IMR-90 (cell line): ENCODE data around the gene ARMC5. TPM values are rescaled to one million over a fixed set of nuclear protein-coding genes. Genes with fewer than 3 reads are reported as not detected.

Source experiments
- ATAC-seq: fragments of 200-7000 bp; cut with Tn5 transposase; 2 replicates; pipeline ENCODE4 v1.9.1; 2020; ENCODE audit warnings: low read depth, mild to moderate bottlenecking, moderate library complexity
- BruUV-seq: library from RNA; stranded (reverse); fragments of 400-500 nt; replicated peaks from 2 replicates; lab custom pipeline; 2021; lab: Mats Ljungman, UMichigan
- CTCF ChIA-PET: fragments of 300-600 bp; formaldehyde crosslinking; extraction: SDS; loops from one replicate; lab custom pipeline; 2021; ENCODE audit warnings: antibody characterized with exemption; lab: Yijun Ruan, JAX
- POLR2A ChIA-PET: fragments of 300-600 bp; sonication (Branson Sonifier 250); formaldehyde crosslinking; loops from one replicate; lab custom pipeline; 2022; ENCODE audit warnings: antibody characterized with exemption; ENCODE audit not compliant: unreplicated experiment; lab: Charles Lee
- DNase-seq: peaks from one replicate; pipeline ENCODE4 v3.0.0; 2013
- H2AFZ ChIP-seq: replicated peaks from 2 replicates; pipeline ENCODE3; 2013; ENCODE audit warnings: low read length, mild to moderate bottlenecking; ENCODE audit not compliant: poor library complexity
- H2AK5ac ChIP-seq: 2 replicates; pipeline ENCODE4 v1.6.1; 2013; ENCODE audit warnings: low read depth, low read length, inconsistent platforms
- H2AK9ac ChIP-seq: replicated peaks from 2 replicates; pipeline ENCODE3; 2013; ENCODE audit warnings: mild to moderate bottlenecking, low read depth, low read length, moderate library complexity; ENCODE audit not compliant: poor library complexity
- H2BK120ac ChIP-seq: 2 replicates; pipeline ENCODE4 v1.6.1; 2013; ENCODE audit warnings: low read depth, low read length, inconsistent platforms
- H2BK15ac ChIP-seq: 3 replicates; pipeline ENCODE4 v1.6.1; 2013; ENCODE audit warnings: low read depth, low read length, inconsistent platforms
- H2BK20ac ChIP-seq: 2 replicates; pipeline ENCODE4 v1.6.1; 2013; ENCODE audit warnings: low read depth, mild to moderate bottlenecking, inconsistent platforms, low read length, moderate library complexity
- H2BK5ac ChIP-seq: 2 replicates; pipeline ENCODE4 v1.6.1; 2013; ENCODE audit warnings: mild to moderate bottlenecking, low read depth, low read length, inconsistent platforms; ENCODE audit not compliant: poor library complexity, severe bottlenecking
- H3K14ac ChIP-seq: replicated peaks from 2 replicates; pipeline ENCODE4 v1.6.1; 2013; ENCODE audit warnings: low read depth, low read length, inconsistent platforms
- H3K18ac ChIP-seq: 2 replicates; pipeline ENCODE4 v1.6.1; 2013; ENCODE audit warnings: low read depth, low read length, control low read depth
- H3K23ac ChIP-seq: 2 replicates; pipeline ENCODE4 v1.6.1; 2013; ENCODE audit warnings: low read depth, low read length, inconsistent platforms
- H3K27ac ChIP-seq: 2 replicates; pipeline ENCODE4 v1.5.1; 2013; ENCODE audit warnings: mild to moderate bottlenecking, control low read depth, low read length; ENCODE audit not compliant: insufficient read depth
- H3K27me3 ChIP-seq: 2 replicates; pipeline ENCODE4 v1.6.1; 2013; ENCODE audit warnings: low read length; ENCODE audit not compliant: control insufficient read depth, insufficient read depth
- H3K36me3 ChIP-seq: 2 replicates; pipeline ENCODE4 v1.6.1; 2013; ENCODE audit warnings: low read length, mixed read lengths; ENCODE audit not compliant: control insufficient read depth, insufficient read depth
- H3K4ac ChIP-seq: 2 replicates; pipeline ENCODE4 v1.6.1; 2013; ENCODE audit warnings: low read depth, low read length, inconsistent platforms
- H3K4me1 ChIP-seq: 2 replicates; pipeline ENCODE4 v1.6.1; 2013; ENCODE audit warnings: low read length, mixed read lengths; ENCODE audit not compliant: control insufficient read depth, insufficient read depth
- H3K4me2 ChIP-seq: 2 replicates; pipeline ENCODE4 v1.6.1; 2013; ENCODE audit warnings: low read depth, mild to moderate bottlenecking, control low read depth, low read length, moderate library complexity
- H3K4me3 ChIP-seq: 2 replicates; pipeline ENCODE4 v1.5.1; 2013; ENCODE audit warnings: low read depth, mild to moderate bottlenecking, control low read depth, low read length, moderate library complexity; ENCODE audit not compliant: insufficient read depth
- H3K56ac ChIP-seq: 2 replicates; pipeline ENCODE4 v1.6.1; 2013; ENCODE audit warnings: low read length, inconsistent platforms; ENCODE audit not compliant: insufficient read depth; ENCODE audit errors: extremely low read depth
- H3K79me1 ChIP-seq, 2 experiments: 2 replicates each; pipeline ENCODE4 v1.6.1; 2013; ENCODE audit warnings: low read length in 2 of 2, inconsistent platforms in 1 of 2, low read depth in 1 of 2
- H3K9ac ChIP-seq: 2 replicates; pipeline ENCODE4 v1.6.1; 2013; ENCODE audit warnings: low read depth, low read length, control low read depth
- H3K9me1 ChIP-seq: 2 replicates; pipeline ENCODE4 v1.6.1; 2013; ENCODE audit warnings: low read length, inconsistent platforms; ENCODE audit not compliant: insufficient read depth
- H3K9me3 ChIP-seq: 2 replicates; pipeline ENCODE4 v1.6.1; 2013; ENCODE audit warnings: low read length; ENCODE audit not compliant: control insufficient read depth, insufficient read depth
- H4K20me1 ChIP-seq: 2 replicates; pipeline ENCODE4 v1.6.1; 2013; ENCODE audit warnings: low read length, inconsistent platforms; ENCODE audit not compliant: insufficient read depth
- H4K5ac ChIP-seq: 2 replicates; pipeline ENCODE4 v1.6.1; 2013; ENCODE audit warnings: mild to moderate bottlenecking, low read depth, low read length, control low read depth
- H4K8ac ChIP-seq, 2 experiments: 2 replicates each; pipeline ENCODE4 v1.6.1; 2013; ENCODE audit warnings: low read depth in 2 of 2, low read length in 2 of 2, control low read depth in 1 of 2, inconsistent platforms in 1 of 2
- H4K91ac ChIP-seq: 2 replicates; pipeline ENCODE4 v1.6.1; 2013; ENCODE audit warnings: low read depth, low read length, inconsistent platforms; ENCODE audit not compliant: insufficient read depth
- BHLHE40 ChIP-seq: fragments of 150-350 bp; IDR thresholded peaks from 2 replicates; pipeline ENCODE4 v1.6.1; 2016; ENCODE audit warnings: mild to moderate bottlenecking, low read depth, low read length
- CEBPB ChIP-seq: IDR thresholded peaks from 2 replicates; pipeline ENCODE4 v1.6.1; 2012; ENCODE audit warnings: low read depth, low read length, improper control_type of control experiment
- CHD1 ChIP-seq: IDR thresholded peaks from 2 replicates; pipeline ENCODE4 v1.6.1; 2012; ENCODE audit warnings: low read depth, low read length, improper control_type of control experiment
- FOS ChIP-seq: fragments of 150-350 bp; IDR thresholded peaks from 2 replicates; pipeline ENCODE4 v1.6.1; 2016; ENCODE audit warnings: low read depth, low read length
- MAFK ChIP-seq: IDR thresholded peaks from 2 replicates; pipeline ENCODE4 v1.6.1; 2012; ENCODE audit warnings: low read depth, low read length, improper control_type of control experiment
- MAZ ChIP-seq: IDR thresholded peaks from 2 replicates; pipeline ENCODE4 v1.6.1; 2012; ENCODE audit warnings: low read depth, mild to moderate bottlenecking, low read length, improper control_type of control experiment, moderate library complexity, borderline replicate concordance
- MXI1 ChIP-seq: IDR thresholded peaks from 2 replicates; pipeline ENCODE4 v1.6.1; 2012; ENCODE audit warnings: low read depth, mild to moderate bottlenecking, low read length, moderate library complexity, borderline replicate concordance
- NFE2L2 ChIP-seq: fragments of 150-350 bp; IDR thresholded peaks from 2 replicates; pipeline ENCODE4 v1.6.1; 2016; ENCODE audit warnings: low read depth, mild to moderate bottlenecking, low read length
- POLR2A ChIP-seq: IDR thresholded peaks from 2 replicates; pipeline ENCODE4 v1.6.1; 2012; ENCODE audit warnings: mild to moderate bottlenecking, low read depth, low read length
- RAD21 ChIP-seq: IDR thresholded peaks from 2 replicates; pipeline ENCODE4 v1.6.1; 2012; ENCODE audit warnings: low read length, improper control_type of control experiment
- RCOR1 ChIP-seq: IDR thresholded peaks from 2 replicates; pipeline ENCODE4 v1.6.1; 2012; ENCODE audit warnings: mild to moderate bottlenecking, low read length, improper control_type of control experiment; ENCODE audit not compliant: insufficient replicate concordance
- RFX5 ChIP-seq: IDR thresholded peaks from 2 replicates; pipeline ENCODE4 v1.8.0; 2012; ENCODE audit warnings: low read depth, mild to moderate bottlenecking, low read length, moderate library complexity
- SMC3 ChIP-seq: fragments of 150-350 bp; IDR thresholded peaks from 2 replicates; pipeline ENCODE4 v1.6.1; 2016; ENCODE audit warnings: low read depth, mild to moderate bottlenecking, antibody characterized with exemption, low read length, moderate library complexity
- WGBS, 2 experiments: methylation state at CpG; one replicate each; pipeline versions ENCODE4 v1.1.5 to v1.1.7; 2013; ENCODE audit warnings: missing lambda C conversion rate in 2 of 2; ENCODE audit not compliant: insufficient read length in 1 of 2; ENCODE audit errors: extremely low coverage in 2 of 2; 5-methylcytosine and 5-hydroxymethylcytosine counted together
- dilution Hi-C: fragments of 300-500 bp; cut with HindIII; formaldehyde crosslinking; loops from one replicate; pipeline ENCODE4 v1.14.3; 2018; ENCODE audit warnings: low sequenced_read_pairs; ENCODE audit not compliant: unreplicated experiment
- in situ Hi-C: fragments of 300-500 bp; cut with MboI; formaldehyde crosslinking; loops from 3 replicates; pipeline ENCODE4 v1.14.3; 2019; ENCODE audit warnings: low sequenced_read_pairs, inconsistent platforms, mixed read lengths
- intact Hi-C: fragments of 100-400 bp; cut with micrococcal nuclease; formaldehyde crosslinking; loops from 2 replicates; pipeline ENCODE4 v1.10.0; 2022
- polyA plus RNA-seq, 3 experiments: library from polyadenylated mRNA; depleted of rRNA; stranded (reverse); fragments of >200 nt; gene quantifications; 2 replicates each; pipeline ENCODE4 v1.2.3, GENCODE V29; 2012; ENCODE audit warnings: low replicate concordance in 1 of 3
- total RNA-seq: library from RNA; depleted of rRNA; stranded (reverse); fragments of >200 nt; gene quantifications from 2 replicates; pipeline ENCODE4 v1.2.3, GENCODE V29; 2012
- TF ChIP-seq, protein P1 (sequence below): fragments of 150-350 bp; IDR thresholded peaks from 2 replicates; pipeline ENCODE4 v1.6.1; 2017; ENCODE audit warnings: mild to moderate bottlenecking, antibody characterized with exemption, low read length, low read depth
- TF ChIP-seq, protein P2 (sequence below): conservative IDR thresholded peaks from 2 replicates; pipeline ENCODE4 v1.5.1; 2012; ENCODE audit warnings: mild to moderate bottlenecking, low read depth, low read length, improper control_type of control experiment
- TF ChIP-seq, protein P3 (sequence below): fragments of 150-350 bp; IDR thresholded peaks from 2 replicates; pipeline ENCODE4 v1.6.1; 2016; ENCODE audit warnings: low read depth, mild to moderate bottlenecking, low read length, moderate library complexity, borderline replicate concordance

ARMC5 gene
- total and polyA plus RNA-seq, 2 of the 4 experiments (the other 2 are of a cell fraction), result 2.3 to 7.5 TPM

DNA sequence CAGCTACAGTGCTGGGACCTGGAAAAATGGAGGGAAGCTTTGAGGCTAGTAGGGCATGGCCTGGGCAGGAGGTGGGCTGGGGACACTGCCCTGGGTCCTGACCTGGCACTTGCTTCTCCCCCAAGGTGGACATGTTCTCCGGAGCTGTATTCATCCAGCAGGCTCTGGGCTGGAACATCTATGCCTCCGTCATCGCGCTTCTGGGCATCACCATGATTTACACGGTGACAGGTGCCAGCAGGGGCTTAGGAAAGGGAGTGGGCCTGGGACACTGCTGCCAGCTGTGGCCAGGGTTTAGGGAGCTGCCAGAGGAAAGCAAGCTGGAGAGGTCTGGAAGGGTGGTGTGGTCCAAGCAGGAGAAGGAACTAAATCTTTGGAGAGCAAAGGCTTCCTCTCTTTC is 26.7 kb downstream of the ARMC5 start:
- in situ Hi-C loops, result no loop called here
- Histone ChIP-seq H3K4me3 (no peak overlapping the region), H3K23ac (no peak overlapping the region), H2BK20ac (no peak overlapping the region), H3K14ac (no peak overlapping the region), H4K8ac (no peak overlapping the region), H2AK5ac (no peak overlapping the region), H3K4ac (no peak overlapping the region), H3K79me1 (no peaks in the 10 kb centered on the region), H3K4me2 (no peak overlapping the region), H3K9me1 (no peaks in the 10 kb centered on the region; the same call in 1 of the 2 replicates), H3K56ac (no peak overlapping the region), H2BK5ac (no peak overlapping the region), H4K5ac (no peak overlapping the region), H2AK9ac (no peak overlapping the region), H2BK15ac (no peak overlapping the region), H3K4me1 (peaks cover 6% of the 10 kb centered on the region; the same call in 1 of the 2 replicates), H3K9ac (no peak overlapping the region), H3K18ac (no peak overlapping the region), H2AFZ (no peak overlapping the region), H3K27me3 (peaks cover 7% of the 10 kb centered on the region; the same call in 1 of the 2 replicates), H4K91ac (no peak overlapping the region), H3K27ac (no peak overlapping the region), H3K9me3 (no peaks in the 10 kb centered on the region), H3K36me3 (peaks cover 11% of the 10 kb centered on the region; the same call in 1 of the 2 replicates), H2BK120ac (no peak overlapping the region), H4K20me1 (peaks cover 3% of the 10 kb centered on the region; the same call in 1 of the 2 replicates)
- no TSS peak for BruUV-seq
- dilution Hi-C loops, result no loop called here
- DNase-seq (no peak), ATAC-seq (no peak)
- no peak for TF ChIP-seq RCOR1
- TF ChIP-seq SMC3, result no peak
- no peak for TF ChIP-seq NFE2L2
- TF ChIP-seq CEBPB, result no peak
- TF ChIP-seq, protein P1, sequence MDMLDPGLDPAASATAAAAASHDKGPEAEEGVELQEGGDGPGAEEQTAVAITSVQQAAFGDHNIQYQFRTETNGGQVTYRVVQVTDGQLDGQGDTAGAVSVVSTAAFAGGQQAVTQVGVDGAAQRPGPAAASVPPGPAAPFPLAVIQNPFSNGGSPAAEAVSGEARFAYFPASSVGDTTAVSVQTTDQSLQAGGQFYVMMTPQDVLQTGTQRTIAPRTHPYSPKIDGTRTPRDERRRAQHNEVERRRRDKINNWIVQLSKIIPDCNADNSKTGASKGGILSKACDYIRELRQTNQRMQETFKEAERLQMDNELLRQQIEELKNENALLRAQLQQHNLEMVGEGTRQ, result no peak
- no peak for TF ChIP-seq BHLHE40
- no peak for TF ChIP-seq MAFK
- TF ChIP-seq FOS, result no peak
- no peak for TF ChIP-seq MXI1
- TF ChIP-seq POLR2A, result no peak
- TF ChIP-seq, protein P2, sequence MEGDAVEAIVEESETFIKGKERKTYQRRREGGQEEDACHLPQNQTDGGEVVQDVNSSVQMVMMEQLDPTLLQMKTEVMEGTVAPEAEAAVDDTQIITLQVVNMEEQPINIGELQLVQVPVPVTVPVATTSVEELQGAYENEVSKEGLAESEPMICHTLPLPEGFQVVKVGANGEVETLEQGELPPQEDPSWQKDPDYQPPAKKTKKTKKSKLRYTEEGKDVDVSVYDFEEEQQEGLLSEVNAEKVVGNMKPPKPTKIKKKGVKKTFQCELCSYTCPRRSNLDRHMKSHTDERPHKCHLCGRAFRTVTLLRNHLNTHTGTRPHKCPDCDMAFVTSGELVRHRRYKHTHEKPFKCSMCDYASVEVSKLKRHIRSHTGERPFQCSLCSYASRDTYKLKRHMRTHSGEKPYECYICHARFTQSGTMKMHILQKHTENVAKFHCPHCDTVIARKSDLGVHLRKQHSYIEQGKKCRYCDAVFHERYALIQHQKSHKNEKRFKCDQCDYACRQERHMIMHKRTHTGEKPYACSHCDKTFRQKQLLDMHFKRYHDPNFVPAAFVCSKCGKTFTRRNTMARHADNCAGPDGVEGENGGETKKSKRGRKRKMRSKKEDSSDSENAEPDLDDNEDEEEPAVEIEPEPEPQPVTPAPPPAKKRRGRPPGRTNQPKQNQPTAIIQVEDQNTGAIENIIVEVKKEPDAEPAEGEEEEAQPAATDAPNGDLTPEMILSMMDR, result no peak
- TF ChIP-seq RFX5, result no peak
- no peak for TF ChIP-seq RAD21
- TF ChIP-seq, protein P3, sequence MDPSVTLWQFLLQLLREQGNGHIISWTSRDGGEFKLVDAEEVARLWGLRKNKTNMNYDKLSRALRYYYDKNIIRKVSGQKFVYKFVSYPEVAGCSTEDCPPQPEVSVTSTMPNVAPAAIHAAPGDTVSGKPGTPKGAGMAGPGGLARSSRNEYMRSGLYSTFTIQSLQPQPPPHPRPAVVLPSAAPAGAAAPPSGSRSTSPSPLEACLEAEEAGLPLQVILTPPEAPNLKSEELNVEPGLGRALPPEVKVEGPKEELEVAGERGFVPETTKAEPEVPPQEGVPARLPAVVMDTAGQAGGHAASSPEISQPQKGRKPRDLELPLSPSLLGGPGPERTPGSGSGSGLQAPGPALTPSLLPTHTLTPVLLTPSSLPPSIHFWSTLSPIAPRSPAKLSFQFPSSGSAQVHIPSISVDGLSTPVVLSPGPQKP, result no peak
- TF ChIP-seq MAZ, result no peak
- TF ChIP-seq CHD1, result no peak
- no CpG with 5 or more reads among the region's 5 CpGs for WGBS, 2 experiments
- intact Hi-C loops, result no loop called here
- POLR2A ChIA-PET, result no interaction called here
- CTCF ChIA-PET, result no interaction called here
